ENCODE results near the gene CNMD.
"Not testable (repeated sequence)": the region's sequence is repeated elsewhere in the genome, so short reads cannot be mapped to it uniquely, and the experiment has no call there.

CNMD gene

GRCh38 chr13:52749419-52749818, 9.8 kb upstream of the CNMD start:
- no peak overlapping the region for H3K4me3 ChIP-seq (ENCODE audit: low read length)
- no peak for DNase-seq (ENCODE audit: low read depth, low spot score)

GRCh38 chr13:52746141-52746540, 6.5 kb upstream of the CNMD start:
- DNase-seq (ENCODE audit: low read depth, low spot score), result no peak

GRCh38 chr13:52744842-52745375, 5.3 kb upstream of the CNMD start:
- H3K4me3 ChIP-seq (ENCODE audit: low read length), result no peak overlapping the region
- DNase-seq (ENCODE audit: low read depth, low spot score), result no peak

More at GRCh38 chr13:52746141-52746540, 6.5 kb upstream of the CNMD start:
- H3K4me3 ChIP-seq (ENCODE audit: low read length), result no peak overlapping the region

GRCh38 chr13:52743988-52744387, 4.4 kb upstream of the CNMD start:
- DNase-seq (ENCODE audit: low read depth, low spot score), result no peak

GRCh38 chr13:52743569-52743968, 3.9 kb upstream of the CNMD start:
- no peak overlapping the region for H3K4me3 ChIP-seq (ENCODE audit: low read length)
- no peak for DNase-seq (ENCODE audit: low read depth, low spot score)

More at GRCh38 chr13:52743988-52744387, 4.4 kb upstream of the CNMD start:
- H3K4me3 ChIP-seq (ENCODE audit: low read length), result no peak overlapping the region

GRCh38 chr13:52738719-52739467, 727 bp downstream of the CNMD start:
- 0 out of 2 replicates have a peak overlapping the region, but pooled peaks have one; percentile 9 for H3K4me3 ChIP-seq (ENCODE audit: low read length)
- no peak for DNase-seq (ENCODE audit: low read depth, low spot score)

- DNase-seq (ENCODE audit: low read depth, low spot score), result no peak
- no peak overlapping the region for H3K4me3 ChIP-seq (ENCODE audit: low read length)
Observed at GRCh38 chr13:52737965-52738364, 1.7 kb downstream of the CNMD start.

GRCh38 chr13:52737451-52737850, 2.2 kb downstream of the CNMD start:
- no peak for DNase-seq (ENCODE audit: low read depth, low spot score)
- H3K4me3 ChIP-seq (ENCODE audit: low read length), result no peak overlapping the region

GRCh38 chr13:52736891-52737290, 2.7 kb downstream of the CNMD start:
- no peak for DNase-seq (ENCODE audit: low read depth, low spot score)
- no peak overlapping the region for H3K4me3 ChIP-seq (ENCODE audit: low read length)

GRCh38 chr13:52734075-52734623, 5.5 kb downstream of the CNMD start:
- DNase-seq (ENCODE audit: low read depth, low spot score), result no peak
- H3K4me3 ChIP-seq (ENCODE audit: low read length), result no peak overlapping the region

- no peak overlapping the region for H3K4me3 ChIP-seq (ENCODE audit: low read length)
- DNase-seq (ENCODE audit: low read depth, low spot score), result no peak
Observed at GRCh38 chr13:52726258-52726657, 13.4 kb downstream of the CNMD start.

GRCh38 chr13:52725302-52725701, 14.3 kb downstream of the CNMD start:
- DNase-seq (ENCODE audit: low read depth, low spot score), result no peak

GRCh38 chr13:52723181-52723580, 16.4 kb downstream of the CNMD start:
- DNase-seq (ENCODE audit: low read depth, low spot score), result no peak
- no peak overlapping the region for H3K4me3 ChIP-seq (ENCODE audit: low read length)

More at GRCh38 chr13:52725302-52725701, 14.3 kb downstream of the CNMD start:
- H3K4me3 ChIP-seq (ENCODE audit: low read length), result no peak overlapping the region

- DNase-seq (ENCODE audit: low read depth, low spot score); H3K4me3 ChIP-seq (ENCODE audit: low read length): not testable (repeated sequence)
Observed at GRCh38 chr13:52721356-52721755, 18.3 kb downstream of the CNMD start.

GRCh38 chr13:52720904-52721303, 18.7 kb downstream of the CNMD start:
- DNase-seq (ENCODE audit: low read depth, low spot score); H3K4me3 ChIP-seq (ENCODE audit: low read length): not testable (repeated sequence)

GRCh38 chr13:52713894-52714293, 25.7 kb downstream of the CNMD start:
- H3K4me3 ChIP-seq (ENCODE audit: low read length), result no peak overlapping the region
- DNase-seq (ENCODE audit: low read depth, low spot score), result no peak

GRCh38 chr13:52712385-52712784, 27.2 kb downstream of the CNMD start:
- DNase-seq (ENCODE audit: low read depth, low spot score), result no peak
- H3K4me3 ChIP-seq (ENCODE audit: low read length), result no peak overlapping the region

- no peak overlapping the region for H3K4me3 ChIP-seq (ENCODE audit: low read length)
- DNase-seq (ENCODE audit: low read depth, low spot score), result no peak
Observed at GRCh38 chr13:52711286-52711685, 28.3 kb downstream of the CNMD start.

GRCh38 chr13:52708266-52708665, 31.4 kb downstream of the CNMD start:
- H3K4me3 ChIP-seq (ENCODE audit: low read length); DNase-seq (ENCODE audit: low read depth, low spot score): not testable (repeated sequence)

GRCh38 chr13:52707375-52707774, 32.2 kb downstream of the CNMD start:
- no peak overlapping the region for H3K4me3 ChIP-seq (ENCODE audit: low read length)
- DNase-seq (ENCODE audit: low read depth, low spot score), result no peak

- DNase-seq (ENCODE audit: low read depth, low spot score), result no peak
- no peak overlapping the region for H3K4me3 ChIP-seq (ENCODE audit: low read length)
Observed at GRCh38 chr13:52706081-52706480, 33.5 kb downstream of the CNMD start.
